AG08396 (cell line): ENCODE measurements around the gene ZNF775.

Experiments used
- DNase-seq: peaks from one replicate; pipeline ENCODE4 v3.0.0; 2012; ENCODE audit warnings: low spot score, mixed read lengths

The ZNF775 gene

GRCh38 chr7:150441524-150441923 is 62.4 kb downstream of the ZNF775 start:
- no peak for DNase-seq

GRCh38 chr7:150442811-150443210 is 63.7 kb downstream of the ZNF775 start:
- DNase-seq = no peak

DNA sequence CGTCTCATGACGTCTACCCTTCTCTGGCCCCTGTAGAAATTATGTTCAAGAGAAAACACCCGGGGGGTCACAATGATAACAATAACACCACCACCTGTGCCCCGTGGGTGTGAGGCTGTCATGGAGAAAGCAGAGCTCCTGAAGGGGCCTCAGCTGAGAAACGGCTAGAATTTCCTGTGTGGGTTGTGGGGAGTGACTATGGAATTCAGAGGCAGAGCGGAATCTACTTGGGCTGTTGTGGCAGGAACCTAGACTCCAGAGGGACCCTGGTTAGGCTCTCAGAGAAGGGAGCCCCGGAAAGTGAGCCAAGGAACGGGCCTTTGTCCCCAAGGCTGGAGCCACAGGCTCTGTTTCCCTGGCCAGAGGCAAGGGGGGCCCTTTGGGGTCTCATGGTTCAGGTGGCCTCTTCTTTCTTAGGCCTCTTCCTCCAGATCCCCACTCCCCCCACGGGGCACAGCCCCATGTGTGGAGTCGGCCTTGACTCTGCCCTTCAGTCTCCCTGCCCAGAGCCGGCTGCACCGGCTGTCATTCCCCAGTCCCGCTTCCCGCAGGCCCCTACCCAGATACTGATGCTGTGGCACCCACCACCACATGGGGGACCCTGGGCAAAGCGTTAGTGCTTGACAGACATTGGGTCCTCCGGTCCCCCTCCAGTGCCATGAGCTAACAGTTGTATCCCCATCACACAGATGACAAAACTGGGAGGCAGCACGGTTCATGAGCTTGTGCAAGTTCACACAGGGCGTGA is 64.8 kb downstream of the ZNF775 start:
- no peak for DNase-seq

- no peak for DNase-seq
These were observed 65.7 kb downstream of the ZNF775 start for GRCh38 chr7:150444674-150445365.

DNA sequence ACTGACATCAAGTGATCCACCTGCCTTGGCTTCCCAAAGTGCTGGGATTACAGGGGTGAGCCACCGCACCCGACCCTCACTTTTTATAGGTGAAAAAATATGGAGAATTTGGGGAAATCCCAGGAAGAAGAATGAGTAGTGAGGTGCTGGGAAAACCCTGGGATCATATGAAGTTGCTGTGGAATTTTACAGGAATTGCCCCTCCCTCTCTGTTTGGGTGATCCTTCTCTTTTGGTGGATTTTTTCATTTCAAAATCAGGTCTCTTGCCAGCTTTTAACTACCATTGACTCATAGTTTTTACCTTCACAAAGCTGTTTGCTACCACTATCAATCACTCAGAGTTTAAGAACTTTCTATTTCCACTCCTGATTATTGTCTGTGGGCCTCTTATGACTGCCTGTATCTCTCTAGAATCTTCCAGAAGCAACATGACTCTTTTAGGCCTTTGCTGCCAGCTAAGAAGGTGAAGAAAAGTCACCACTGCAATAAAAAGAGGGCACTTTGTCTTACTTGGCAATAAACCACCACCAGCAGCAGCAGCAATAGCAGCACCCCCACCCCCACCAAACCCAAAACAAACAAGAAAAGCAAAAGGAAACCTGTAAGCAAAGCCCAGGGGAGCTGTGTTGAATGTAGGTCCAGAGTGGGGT is 67.3 kb downstream of the ZNF775 start:
- DNase-seq = no peak
